GM21423 (cell line): ENCODE results near the gene ZDHHC4.
"Not testable (repeated sequence)": the region's sequence is repeated elsewhere in the genome, so short reads cannot be mapped to it uniquely, and the experiment has no call there.

Source experiments
- ATAC-seq: cut with Tn5 transposase; IDR thresholded peaks from one replicate; pipeline ENCODE4 v1.9.1; 2021; ENCODE audit warnings: mild to moderate bottlenecking, moderate library complexity; ENCODE audit not compliant: unreplicated experiment

ZDHHC4 gene

DNA sequence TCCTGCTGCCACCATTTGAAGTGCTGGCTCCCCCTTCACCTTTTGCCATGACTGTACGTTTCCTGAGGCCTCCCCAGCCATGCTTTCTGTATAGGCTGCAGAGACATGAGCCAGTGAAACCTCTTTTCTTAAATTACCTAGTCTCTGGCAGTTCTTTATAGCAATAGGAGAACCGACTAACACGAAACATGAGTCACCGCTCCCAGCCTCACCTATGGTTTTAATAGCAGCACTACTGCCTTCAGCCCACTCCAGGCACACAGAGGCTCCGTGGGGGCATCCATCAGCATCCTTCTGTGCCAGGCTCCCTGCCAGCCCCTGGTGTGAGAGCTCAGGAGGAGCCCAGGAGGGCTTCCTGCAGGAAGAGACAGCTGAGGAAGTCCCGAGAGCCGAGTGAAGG is 54.4 kb downstream of the ZDHHC4 start:
- ATAC-seq, result no peak

DNA sequence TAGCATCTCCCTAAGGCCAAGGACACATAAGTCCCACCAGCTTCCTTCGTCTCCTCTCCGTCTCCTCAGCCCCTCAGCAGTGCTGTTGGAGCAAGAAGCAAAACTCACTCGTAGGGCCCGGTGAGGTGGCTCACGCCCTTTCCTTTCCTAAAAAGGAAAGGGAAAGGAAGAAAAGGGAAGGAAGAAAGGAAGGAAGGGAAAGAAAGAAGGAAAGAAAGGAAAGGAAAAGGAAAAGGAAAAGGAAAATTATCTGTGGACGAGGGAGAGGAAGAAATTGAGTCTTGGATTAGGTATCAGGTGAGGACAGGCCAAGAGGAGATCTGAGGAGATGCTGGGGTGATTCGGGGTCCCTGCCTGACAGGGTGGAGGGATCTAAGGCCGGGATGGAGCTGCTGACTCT is 56.8 kb downstream of the ZDHHC4 start:
- ATAC-seq, result no peak

DNA sequence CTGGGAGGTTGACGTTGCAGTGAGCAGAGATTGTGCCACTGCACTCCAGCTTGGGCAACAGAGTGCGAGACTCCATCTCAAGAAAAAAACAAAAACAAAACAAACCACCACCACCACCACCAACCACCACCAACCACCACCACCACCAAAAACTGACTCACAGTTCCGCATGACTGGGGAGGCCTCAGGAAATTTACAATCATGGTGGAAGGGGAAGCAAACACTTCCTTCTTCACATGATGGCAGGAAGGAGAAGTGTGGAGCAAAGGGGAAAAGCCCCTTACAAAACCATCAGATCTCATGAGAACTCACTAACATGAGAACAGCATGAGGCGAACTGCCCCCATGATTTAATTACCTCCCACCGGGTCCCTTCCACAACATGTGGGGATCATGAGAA is 57.7 kb downstream of the ZDHHC4 start:
- ATAC-seq, result not testable (repeated sequence)

GRCh38 chr7:6636741-6637543 is 59.7 kb downstream of the ZDHHC4 start, which contains the start of gene ZNF316:
Gene ZNF316, plus strand, starts transcription at chr7:6637318. Its CDS starts 5,092 bp downstream, at chr7:6642410.
- peak; percentile 62 for ATAC-seq

GRCh38 chr7:6637544-6638229 is 60.4 kb downstream of the ZDHHC4 start:
- peak; percentile 83 for ATAC-seq
